CD14-positive monocyte (primary cell): ENCODE data around the gene CLCF1. TPM values are rescaled to one million over a fixed set of nuclear protein-coding genes. Genes with fewer than 3 reads are reported as not detected.

Experiments used
- DNase-seq, 3 donors: peaks; one replicate each; pipeline ENCODE4 v3.0.0-alpha.2; 2011 to 2022
- H2AFZ ChIP-seq: 2 replicates; pipeline ENCODE4 v1.6.0; 2012; ENCODE audit warnings: mild to moderate bottlenecking, low read depth, low read length, inconsistent platforms; ENCODE audit not compliant: insufficient read depth, poor library complexity, severe bottlenecking
- H3K27ac ChIP-seq, 2 donors: 1 replicate in 1 of 2; 2 replicates in 1 of 2; pipeline ENCODE4 v1.5.1; 2012 to 2013; ENCODE audit warnings: low read length in 2 of 2, control low read depth in 1 of 2, inconsistent platforms in 1 of 2, low read depth in 1 of 2, mild to moderate bottlenecking in 1 of 2
- H3K27me3 ChIP-seq, 2 donors: one replicate each; pipeline versions ENCODE4 v1.6.0 to v1.6.1; 2011 to 2013; ENCODE audit warnings: low read length in 2 of 2; ENCODE audit not compliant: control insufficient read depth in 2 of 2, insufficient read depth in 2 of 2
- H3K36me3 ChIP-seq, 2 donors: replicated peaks in 1 of 2; 1 replicate in 1 of 2; 2 replicates in 1 of 2; pipeline versions ENCODE4 v1.5.1 to v1.6.1; 2012 to 2013; ENCODE audit warnings: low read length in 2 of 2, control low read depth in 1 of 2, inconsistent platforms in 1 of 2, mild to moderate bottlenecking in 1 of 2; ENCODE audit not compliant: insufficient read depth in 2 of 2, control insufficient read depth in 1 of 2
- H3K4me1 ChIP-seq, 2 donors: 1 replicate in 1 of 2; 2 replicates in 1 of 2; pipeline versions ENCODE4 v1.5.1 to v1.6.1; 2012 to 2013; ENCODE audit warnings: low read length in 2 of 2, control low read depth in 1 of 2, inconsistent platforms in 1 of 2, mild to moderate bottlenecking in 1 of 2, moderate library complexity in 1 of 2; ENCODE audit not compliant: insufficient read depth in 2 of 2, control insufficient read depth in 1 of 2
- H3K4me2 ChIP-seq: replicated peaks from 2 replicates; pipeline ENCODE3; 2012; ENCODE audit warnings: low read length, moderate library complexity, mild to moderate bottlenecking; ENCODE audit not compliant: poor library complexity, severe bottlenecking; ENCODE audit errors: extremely low read depth
- H3K4me3 ChIP-seq, 3 experiments: fragments of 200-600 bp in 1 of 3; sonication (generic) in 1 of 3; replicated peaks in 1 of 3; 1 replicate in 2 of 3; 2 replicates in 1 of 3; pipeline ENCODE4 v1.5.1; 2011 to 2013; ENCODE audit warnings: low read length in 3 of 3, mild to moderate bottlenecking in 3 of 3, control low read depth in 2 of 3, low read depth in 2 of 3, inconsistent platforms in 1 of 3, moderate library complexity in 1 of 3
- H3K79me2 ChIP-seq: 2 replicates; pipeline ENCODE4 v1.6.0; 2012; ENCODE audit warnings: mild to moderate bottlenecking, control low read depth, inconsistent platforms, low read length, moderate library complexity; ENCODE audit not compliant: insufficient read depth
- H3K9ac ChIP-seq: 2 replicates; pipeline ENCODE4 v1.6.0; 2017; ENCODE audit warnings: low read length, mild to moderate bottlenecking; ENCODE audit not compliant: insufficient read depth, poor library complexity, severe bottlenecking
- H3K9me3 ChIP-seq, 2 donors: replicated peaks in 1 of 2; 1 replicate in 1 of 2; 2 replicates in 1 of 2; pipeline versions ENCODE4 v1.5.1 to v1.6.1; 2012 to 2013; ENCODE audit warnings: low read length in 2 of 2, control low read depth in 1 of 2; ENCODE audit not compliant: control insufficient read depth in 1 of 2, insufficient read depth in 1 of 2
- H4K20me1 ChIP-seq: 2 replicates; pipeline ENCODE4 v1.6.0; 2012; ENCODE audit warnings: mild to moderate bottlenecking, low read length, control low read depth, moderate library complexity; ENCODE audit not compliant: insufficient read depth
- H3K27ac Mint-ChIP-seq, 7 donors: one replicate each; pipeline ENCODE4 v1.8.0; 2020; ENCODE audit warnings: mild to moderate bottlenecking in 7 of 7, mixed read lengths in 7 of 7, moderate library complexity in 6 of 7, inconsistent platforms in 2 of 7
- H3K27me3 Mint-ChIP-seq, 3 donors: one replicate each; pipeline ENCODE4 v1.8.0; 2021 to 2022; ENCODE audit warnings: low read depth in 3 of 3, mild to moderate bottlenecking in 3 of 3, mixed read lengths in 3 of 3, moderate library complexity in 3 of 3, inconsistent platforms in 1 of 3
- H3K36me3 Mint-ChIP-seq, 2 donors: one replicate each; pipeline ENCODE4 v1.8.0; 2020; ENCODE audit warnings: mixed read lengths in 2 of 2, inconsistent platforms in 1 of 2, mild to moderate bottlenecking in 1 of 2
- H3K4me1 Mint-ChIP-seq: one replicate; pipeline ENCODE4 v1.8.0; 2020; ENCODE audit warnings: mild to moderate bottlenecking, mixed read lengths
- H3K4me3 Mint-ChIP-seq, 2 donors: one replicate each; pipeline ENCODE4 v1.8.0; 2020; ENCODE audit warnings: mild to moderate bottlenecking in 2 of 2, mixed read lengths in 2 of 2, moderate library complexity in 1 of 2
- H3K9me3 Mint-ChIP-seq, 7 donors: one replicate each; pipeline ENCODE4 v1.8.0; 2020 to 2022; ENCODE audit warnings: mixed read lengths in 7 of 7, mild to moderate bottlenecking in 6 of 7, moderate library complexity in 6 of 7, inconsistent platforms in 2 of 7
- CTCF ChIP-seq: fragments of 200-600 bp; IDR thresholded peaks from one replicate; pipeline ENCODE4 v1.8.0; 2022; ENCODE audit warnings: antibody characterized with exemption, mild to moderate bottlenecking
- WGBS: methylation state at CpG from one replicate; pipeline ENCODE4 v1.1.5; 2013; ENCODE audit warnings: missing lambda C conversion rate; ENCODE audit not compliant: insufficient coverage; 5-methylcytosine and 5-hydroxymethylcytosine counted together
- intact Hi-C, 2 donors: fragments of 100-400 bp; cut with micrococcal nuclease; formaldehyde crosslinking; loops; one replicate each; pipeline versions ENCODE4 v1.15.0 to v1.15.1; 2023
- polyA plus RNA-seq, 3 donors: library from polyadenylated mRNA; depleted of rRNA in 1 of 3; unstranded in 2 of 3; stranded (reverse) in 1 of 3; fragments of 300-500 nt in 2 of 3; fragments of >200 nt in 1 of 3; fragmentation: Illumina TruSeq in 2 of 3; gene quantifications; 1 replicate in 2 of 3; 2 replicates in 1 of 3; pipeline ENCODE4 v1.2.3, GENCODE V29; 2012 to 2021

Gene CLCF1
- polyA plus RNA-seq, 3 donors, result 0.44 to 14.8 (median 0.94) TPM

GRCh38 chr11:67384851-67385366 is 11.5 kb upstream of the CLCF1 start:
- H3K4me2 ChIP-seq, result no peak overlapping the region
- peaks cover 4% of the 10 kb centered on the region for H4K20me1 ChIP-seq
- no peak for DNase-seq
- H3K79me2 ChIP-seq, result peaks cover 5% of the 10 kb centered on the region
- H3K4me1 ChIP-seq, result peaks cover 32 to 37% of the 10 kb centered on the region in 2 donors
- H2AFZ ChIP-seq, result no peak overlapping the region
- 82% methylated on average over 3 of the region's 3 CpGs for WGBS
- H3K27me3 Mint-ChIP-seq, result peaks cover 0 to 5% (median 1%) of the 10 kb centered on the region in 3 donors
- intact Hi-C loops, result loop anchor here in 1 of 2 donors (5.0 kb wide), 1 partner anchor 123 kb away; no protein-coding TSS in a partner anchor
- no peak overlapping the region for H3K27ac ChIP-seq
- no peaks in the 10 kb centered on the region for H3K36me3 ChIP-seq
- peaks cover 0 to 1% (median 0%) of the 10 kb centered on the region in 7 donors for H3K9me3 Mint-ChIP-seq
- no peaks in the 10 kb centered on the region for H3K27me3 ChIP-seq
- no peak overlapping the region for H3K9ac ChIP-seq
- H3K36me3 Mint-ChIP-seq, result peaks cover 2 to 3% of the 10 kb centered on the region in 2 donors
- peaks cover 40% of the 10 kb centered on the region for H3K4me1 Mint-ChIP-seq
- no peak overlapping the region for H3K4me3 ChIP-seq
- TF ChIP-seq CTCF, result no peak
- H3K27ac Mint-ChIP-seq, result no peak overlapping the region
- no peak overlapping the region for H3K4me3 Mint-ChIP-seq
- no peaks in the 10 kb centered on the region for H3K9me3 ChIP-seq

- Histone ChIP-seq H4K20me1 (no peaks in the 10 kb centered on the region), H3K4me2 (peak overlapping the region; percentile 29), H3K9me3 (no peaks in the 10 kb centered on the region), H3K27ac (no peak overlapping the region), H3K4me3 (peak overlapping the region in 1 of 3 experiments; percentile 64), H3K27me3 (no peaks in the 10 kb centered on the region), H3K9ac (no peak overlapping the region), H2AFZ (no peak overlapping the region), H3K79me2 (no peaks in the 10 kb centered on the region), H3K36me3 (no peaks in the 10 kb centered on the region), H3K4me1 (peaks cover 48 to 54% of the 10 kb centered on the region in 2 donors)
- Mint-ChIP-seq H3K4me1 (peaks cover 49% of the 10 kb centered on the region), H3K27me3 (peaks cover 0 to 4% (median 2%) of the 10 kb centered on the region in 3 donors), H3K27ac (peak overlapping the region; percentile 0 to 95 (median 89)), H3K36me3 (peaks cover 2 to 3% of the 10 kb centered on the region in 2 donors), H3K4me3 (peak overlapping the region in 1 of 2 donors; percentile 49), H3K9me3 (peaks cover 0 to 1% (median 0%) of the 10 kb centered on the region in 7 donors)
- WGBS, result 48% methylated on average over 13 of the region's 16 CpGs
- peak; percentile 70 to 84 (median 80) for DNase-seq
- TF ChIP-seq CTCF, result peak; percentile 92
- intact Hi-C loops, result loop anchor here (1.0 to 5.0 kb wide), 2 partner anchors 31 to 120 kb away; no protein-coding TSS in a partner anchor
These were observed 9.1 kb upstream of the CLCF1 start for GRCh38 chr11:67382276-67383136.
